Measurements from ENCODE around the gene LRRC23. TPM values are rescaled to one million over a fixed set of nuclear protein-coding genes. Genes with fewer than 3 reads are reported as not detected.

The LRRC23 gene
- total RNA-seq, 1 experiment from 2014 or later = 11.0 TPM

DNA sequence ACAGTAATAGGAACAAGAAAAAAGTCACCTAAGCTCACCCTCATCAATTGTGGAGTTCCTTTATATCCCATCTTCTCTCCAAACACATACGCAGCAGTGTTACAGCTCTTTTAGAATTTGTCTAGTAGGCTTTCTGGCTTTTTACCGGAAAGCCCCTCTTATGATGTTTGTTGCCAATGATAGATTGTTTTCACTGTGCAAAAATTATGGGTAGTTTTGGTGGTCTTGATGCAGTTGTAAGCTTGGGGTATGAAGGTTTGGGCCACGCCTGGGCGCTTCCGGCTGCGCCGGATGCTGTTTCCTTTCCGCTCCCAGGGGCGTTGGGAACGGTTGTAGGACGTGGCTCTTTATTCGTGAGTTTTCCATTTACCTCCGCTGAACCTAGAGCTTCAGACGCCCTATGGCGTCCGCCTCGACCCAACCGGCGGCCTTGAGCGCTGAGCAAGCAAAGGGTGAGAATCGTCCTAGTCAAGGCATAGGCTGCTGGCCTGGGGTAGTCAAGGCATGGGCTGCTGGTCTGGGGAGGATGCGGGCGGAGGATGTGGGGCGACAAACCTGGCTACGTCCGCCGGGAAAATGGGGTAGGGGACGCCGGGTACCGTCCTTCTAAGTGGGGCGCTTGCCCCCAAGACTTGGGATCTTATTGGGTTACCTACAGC lies 39.2 kb downstream of the LRRC23 start, which contains the start of the genes C12orf57 and RNU7-1:
Gene C12orf57 (plus strand): TSS at position 301 of the 659 bp plus-strand sequence. CDS start 100 bp downstream, at position 401.
Gene RNU7-1 (plus strand): TSS at position 95 of the 659 bp plus-strand sequence.
- DNase-seq (ENCODE audit: low read depth) = peak; percentile 95

DNA sequence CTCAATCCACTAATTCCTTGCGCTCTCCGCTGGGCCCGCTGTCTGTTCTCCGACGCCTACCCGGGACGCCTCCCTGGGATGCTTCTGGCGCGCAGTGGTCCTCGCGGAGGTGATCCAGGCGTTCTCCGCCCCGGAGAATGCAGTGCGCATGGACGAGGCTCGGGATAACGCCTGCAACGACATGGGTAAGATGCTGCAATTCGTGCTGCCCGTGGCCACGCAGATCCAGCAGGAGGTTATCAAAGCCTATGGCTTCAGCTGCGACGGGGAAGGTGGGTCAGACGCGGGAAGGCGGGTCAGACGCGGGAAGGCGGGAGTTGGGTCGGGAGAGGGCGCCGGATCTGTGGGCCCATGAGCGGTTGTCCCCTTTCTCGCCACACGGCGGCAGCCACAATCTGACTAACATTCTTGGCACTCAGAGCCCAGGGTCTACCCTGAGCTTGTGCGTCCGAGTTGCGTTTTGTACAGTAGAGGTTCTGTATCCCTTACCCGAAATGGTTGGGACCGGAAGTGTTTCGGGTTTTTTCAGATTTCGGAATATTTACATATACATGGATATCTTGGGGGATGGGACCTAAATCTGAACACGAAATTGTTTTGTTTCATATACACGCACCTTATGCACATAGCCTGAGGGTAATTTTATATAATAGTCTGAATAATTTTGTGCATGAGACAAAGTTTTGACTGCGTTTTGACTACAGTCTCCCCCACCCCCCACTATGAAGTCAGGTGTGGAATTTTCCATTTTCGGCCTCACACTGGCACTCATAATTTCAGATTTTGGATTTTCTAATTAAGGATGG lies 40.0 kb downstream of the LRRC23 start:
- peak; percentile 89 for DNase-seq (ENCODE audit: low read depth)

DNA sequence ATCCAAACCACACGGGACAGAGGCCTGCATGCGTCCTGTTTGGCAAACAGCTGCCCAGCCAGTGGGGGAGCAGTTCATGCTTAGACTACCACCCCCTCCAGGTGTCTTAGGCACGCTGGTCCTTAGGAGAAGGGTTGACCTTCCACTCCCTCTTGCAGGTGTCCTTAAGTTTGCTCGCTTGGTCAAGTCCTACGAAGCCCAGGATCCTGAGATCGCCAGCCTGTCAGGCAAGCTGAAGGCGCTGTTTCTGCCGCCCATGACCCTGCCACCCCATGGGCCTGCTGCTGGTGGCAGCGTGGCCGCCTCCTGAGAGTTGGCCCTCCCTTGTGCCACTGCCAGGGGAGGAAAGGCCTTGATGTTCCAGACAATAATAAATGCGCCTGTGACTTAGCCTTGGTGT lies 41.0 kb downstream of the LRRC23 start:
- DNase-seq (ENCODE audit: low read depth) = no peak

DNA sequence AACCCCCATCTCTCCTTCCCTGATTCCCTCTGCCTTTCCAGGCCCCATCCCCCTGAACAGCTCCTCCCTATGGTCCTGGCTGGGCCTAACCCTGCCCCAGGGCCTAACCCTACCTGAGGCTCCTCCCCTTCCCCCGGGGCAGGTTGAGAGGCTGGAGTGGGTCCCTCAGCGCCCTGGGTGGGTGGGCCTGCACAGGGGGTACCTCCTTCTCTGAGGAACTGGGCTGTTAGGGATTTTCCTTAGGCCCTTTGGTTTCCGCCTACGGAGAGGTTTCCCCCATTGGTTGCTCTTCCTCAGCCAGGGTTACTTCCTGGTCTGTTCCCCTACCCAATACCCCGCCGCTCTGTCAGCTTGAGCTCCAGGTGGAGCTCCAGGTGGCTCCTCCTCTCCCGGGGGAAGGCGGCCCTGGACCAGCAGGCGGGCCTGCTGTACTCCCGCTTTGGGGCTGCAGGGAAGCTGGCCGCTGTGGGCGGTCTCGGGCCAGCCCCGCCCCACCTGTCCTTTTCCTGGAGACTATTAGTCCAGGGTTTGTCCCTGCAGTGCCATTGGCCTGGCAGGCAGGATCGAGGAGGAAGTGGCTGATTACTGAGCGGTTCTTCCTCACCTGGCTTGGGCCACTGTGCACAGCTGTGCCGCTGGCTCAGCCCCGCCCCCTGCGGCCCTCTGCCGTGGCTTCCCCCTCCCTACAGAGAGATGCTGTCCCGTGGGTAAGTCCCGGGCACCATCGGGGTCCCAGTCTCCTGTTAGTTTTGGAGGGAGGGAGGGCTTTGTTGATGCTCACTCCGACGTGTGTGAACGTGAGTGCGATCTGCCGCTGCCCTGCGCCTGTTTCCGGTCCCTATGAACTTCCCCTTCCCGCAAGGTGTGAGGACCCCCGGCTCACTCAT lies 41.7 kb downstream of the LRRC23 start:
- no peak for DNase-seq (ENCODE audit: low read depth)

DNA sequence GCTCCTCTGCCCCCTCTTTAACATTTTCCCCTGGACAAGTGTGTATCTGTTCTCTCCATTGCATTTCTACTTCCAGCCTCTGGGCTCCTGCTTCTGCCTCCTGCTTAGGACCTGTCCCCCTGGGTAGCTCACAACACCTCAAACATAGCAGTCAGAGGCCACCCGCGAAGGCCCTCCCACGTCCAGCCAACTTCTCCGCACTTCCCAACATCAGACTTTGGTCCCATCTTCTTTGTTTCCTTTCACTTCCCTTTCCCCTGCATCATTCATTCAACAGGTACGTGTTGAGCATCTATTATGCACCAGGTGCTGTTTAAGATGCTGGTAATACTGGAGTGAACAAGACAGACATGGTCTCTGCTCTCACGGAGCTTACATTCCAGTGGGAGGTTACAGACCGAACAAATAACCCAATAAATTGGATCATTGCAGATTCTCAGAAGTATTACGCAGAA lies 42.3 kb downstream of the LRRC23 start:
- DNase-seq (ENCODE audit: low read depth) = no peak

DNA sequence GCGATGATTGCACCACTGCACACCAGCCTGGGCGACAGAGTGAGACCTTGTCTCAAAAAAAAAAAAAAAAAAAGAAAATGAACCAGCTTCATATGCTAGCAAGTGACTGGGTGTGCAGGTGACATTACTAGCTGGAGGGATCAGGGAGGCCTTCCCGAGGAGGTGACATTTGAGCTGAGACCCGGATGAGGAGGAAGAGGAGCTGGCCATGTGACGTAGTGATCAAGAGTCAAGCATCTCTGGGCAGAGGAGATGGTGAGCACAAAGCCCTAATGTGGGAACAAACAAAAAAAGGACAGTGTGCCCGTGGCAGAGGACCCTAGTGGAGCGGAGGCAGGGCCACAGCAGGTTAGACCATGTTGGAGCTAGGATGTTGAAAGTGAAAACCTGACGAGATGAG lies 43.0 kb downstream of the LRRC23 start:
- DNase-seq (ENCODE audit: low read depth) = no peak

DNA sequence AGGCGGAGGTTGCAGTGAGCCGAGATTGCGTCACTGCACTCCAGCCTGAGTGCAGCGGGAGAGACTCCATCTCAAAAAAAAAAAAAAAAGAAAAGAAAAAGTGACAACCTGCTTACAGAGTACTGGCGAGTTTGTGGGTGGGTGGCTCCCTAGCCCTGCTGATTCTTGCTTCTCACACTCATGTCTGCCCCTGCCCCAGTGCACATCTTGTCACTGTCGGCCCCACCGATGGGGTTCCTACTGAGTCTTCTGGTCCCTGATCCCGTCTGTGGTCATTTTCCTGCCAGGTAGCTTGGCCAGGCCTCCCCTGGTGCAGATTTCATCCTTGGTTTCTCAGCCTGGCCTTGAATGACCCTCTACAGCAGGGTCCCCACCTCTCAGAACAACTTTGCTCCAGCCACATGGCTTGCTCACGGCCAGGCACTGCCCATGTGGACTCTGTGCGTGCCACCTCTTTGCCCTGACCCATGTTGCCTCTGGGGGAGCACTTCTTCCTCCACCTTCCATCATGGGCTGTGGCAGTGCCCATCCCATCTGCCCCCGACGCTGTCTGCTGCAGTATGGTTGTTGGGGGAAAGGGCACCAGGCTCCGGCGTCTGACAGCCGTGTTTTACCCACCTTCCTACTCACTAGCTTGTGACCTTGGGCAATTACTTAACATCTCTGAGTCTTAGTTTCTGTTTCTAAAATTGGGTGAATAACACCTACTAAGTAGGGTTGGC lies 44.4 kb downstream of the LRRC23 start:
- DNase-seq (ENCODE audit: low read depth) = no peak

DNA sequence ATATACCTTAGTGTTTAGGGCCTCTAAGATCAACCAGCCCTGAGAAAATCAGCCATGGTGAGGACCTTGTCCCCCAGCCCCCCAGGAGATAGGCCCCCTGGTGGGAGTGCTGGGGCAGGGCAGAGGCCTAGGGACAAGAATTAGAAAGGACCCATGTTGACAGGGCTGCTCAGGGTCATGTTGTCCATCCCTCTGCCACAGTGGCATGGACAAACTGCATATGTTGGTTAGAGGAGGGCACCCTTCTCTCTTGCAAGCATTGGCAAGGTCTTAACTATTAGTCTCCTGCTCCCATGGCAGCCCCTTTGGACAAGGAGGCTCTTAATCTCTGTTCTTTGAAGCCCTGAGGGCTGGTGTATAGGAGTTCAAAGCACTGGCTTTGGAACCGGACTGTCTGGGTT lies 45.8 kb downstream of the LRRC23 start:
- no peak for DNase-seq (ENCODE audit: low read depth)

- no peak for DNase-seq (ENCODE audit: low read depth)
Observed at GRCh38 chr12:6950811-6951540, 46.4 kb downstream of the LRRC23 start, which contains the start of gene PTPN6. PTPN6 (plus strand) TSS chr12:6951356; CDS start chr12:6951513, 157 bp downstream.

GRCh38 chr12:6951551-6952120 lies 47.0 kb downstream of the LRRC23 start:
- DNase-seq (ENCODE audit: low read depth) = no peak

DNA sequence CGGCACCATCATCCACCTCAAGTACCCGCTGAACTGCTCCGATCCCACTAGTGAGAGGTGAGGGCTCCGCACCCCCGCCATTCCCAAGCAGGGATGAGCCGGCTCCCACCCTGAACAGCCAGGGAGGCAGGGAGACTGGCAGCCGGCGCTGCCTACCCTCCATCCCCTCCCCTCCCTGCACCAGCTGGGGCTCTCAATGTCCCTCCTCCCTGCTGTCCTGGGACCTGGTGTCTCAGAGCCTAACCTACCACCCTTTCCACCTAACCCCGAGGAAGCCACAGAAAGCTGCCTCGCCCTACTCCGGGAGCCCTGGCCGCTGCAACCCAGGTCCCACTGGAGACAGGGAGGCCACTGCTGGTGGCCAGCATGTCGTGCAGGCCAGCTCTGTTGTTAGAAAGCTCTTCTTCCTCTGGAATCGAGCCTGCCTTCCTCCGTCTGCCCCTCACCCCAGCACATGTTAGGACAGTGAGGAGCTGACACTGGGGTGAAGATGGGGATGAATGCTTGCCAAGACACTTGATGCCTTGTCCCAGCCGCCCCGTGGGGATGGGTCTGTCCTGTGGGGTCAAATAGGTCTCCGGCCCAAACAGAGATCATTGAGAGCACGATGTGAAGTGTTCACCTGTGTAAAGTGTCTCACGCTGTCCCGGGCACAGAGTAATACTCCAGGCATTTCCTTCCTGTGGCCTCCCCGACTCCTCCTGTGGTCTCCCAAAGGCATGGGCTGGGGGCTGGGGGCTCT lies 47.7 kb downstream of the LRRC23 start:
- no peak for DNase-seq (ENCODE audit: low read depth)

DNA sequence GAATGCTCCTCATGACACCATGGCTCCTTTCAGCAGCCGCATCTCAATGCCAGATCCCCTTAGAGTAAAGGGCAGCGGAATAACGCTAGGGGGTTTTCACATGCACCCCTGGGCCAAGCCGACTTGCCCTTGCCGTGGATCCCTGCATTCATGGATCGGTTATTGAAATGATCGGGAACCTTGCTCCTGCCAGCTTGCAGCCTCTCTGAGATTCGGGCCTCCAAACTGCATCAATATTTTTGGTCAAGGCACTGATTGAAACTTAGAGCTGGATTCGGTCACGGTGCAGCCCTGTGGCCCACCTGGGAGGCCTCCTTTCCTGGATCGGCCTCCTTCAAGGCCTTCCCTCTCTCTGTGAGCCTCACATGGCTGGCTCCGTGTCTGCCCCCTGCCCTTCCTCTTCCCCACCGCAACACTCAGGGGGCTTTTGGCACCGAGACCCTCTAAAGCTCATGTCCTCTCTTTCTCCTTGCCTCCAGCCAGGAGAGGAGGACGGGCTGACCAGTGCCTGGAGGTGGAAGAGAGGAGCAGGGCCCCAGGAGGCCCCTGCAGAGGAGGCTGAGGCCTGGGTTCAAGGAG lies 48.3 kb downstream of the LRRC23 start:
- no peak for DNase-seq (ENCODE audit: low read depth)

DNA sequence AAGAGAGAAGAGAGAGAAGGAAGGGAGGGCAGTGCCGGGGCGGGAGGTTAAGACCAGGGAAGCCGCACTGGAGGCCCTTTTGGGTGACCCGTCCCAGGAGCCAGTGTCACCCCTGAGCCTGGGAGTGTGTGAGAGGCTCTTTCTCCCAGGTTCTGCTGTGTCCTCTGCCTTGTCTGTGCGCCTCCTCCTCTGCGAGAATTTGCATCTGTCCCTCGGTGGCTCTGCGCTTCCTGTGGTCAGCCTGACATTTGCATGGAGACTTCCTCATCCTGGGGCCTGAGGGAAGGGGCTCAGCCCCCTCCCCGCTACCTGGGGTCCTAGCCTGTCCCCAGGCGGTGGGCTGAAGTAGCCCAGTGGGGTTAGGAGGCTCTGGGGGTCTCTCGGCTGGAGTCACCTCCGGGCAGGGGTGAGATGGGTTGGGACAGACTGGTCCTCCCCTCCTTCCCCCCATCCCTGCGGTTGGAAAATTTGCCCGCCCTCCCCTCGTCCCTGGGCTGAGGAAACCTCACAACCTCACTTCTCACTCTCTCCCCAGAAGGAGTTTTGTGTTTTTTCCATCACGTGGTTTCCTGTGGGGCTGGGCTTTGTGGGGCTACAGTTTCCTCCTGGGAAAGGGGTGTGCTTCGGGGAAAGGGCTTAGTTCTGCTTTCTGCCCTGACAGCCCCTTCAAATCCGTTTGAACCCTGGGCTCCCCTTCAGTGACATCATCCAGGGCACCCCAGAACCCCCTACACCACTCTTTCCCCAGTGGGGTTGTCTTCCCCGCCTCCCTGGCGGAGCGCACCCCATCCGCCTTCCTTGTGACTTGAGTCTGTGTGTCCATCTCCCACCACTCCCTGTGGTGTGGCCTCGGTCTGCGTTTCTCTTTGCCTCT lies 49.1 kb downstream of the LRRC23 start:
- DNase-seq (ENCODE audit: low read depth) = peak; percentile 36

GRCh38 chr12:6954316-6955107 lies 49.9 kb downstream of the LRRC23 start:
- DNase-seq (ENCODE audit: low read depth) = no peak

GRCh38 chr12:6955108-6956020 lies 50.7 kb downstream of the LRRC23 start:
- DNase-seq (ENCODE audit: low read depth) = no peak

All from M059J (cell line).